Measurements from ENCODE around the gene DENND1A. TPM values are rescaled to one million over a fixed set of nuclear protein-coding genes. Genes with fewer than 3 reads are reported as not detected.

The DENND1A gene
- total and polyA plus RNA-seq, 11 donors: 9.8 to 24.0 (median 14.7) TPM

DNA sequence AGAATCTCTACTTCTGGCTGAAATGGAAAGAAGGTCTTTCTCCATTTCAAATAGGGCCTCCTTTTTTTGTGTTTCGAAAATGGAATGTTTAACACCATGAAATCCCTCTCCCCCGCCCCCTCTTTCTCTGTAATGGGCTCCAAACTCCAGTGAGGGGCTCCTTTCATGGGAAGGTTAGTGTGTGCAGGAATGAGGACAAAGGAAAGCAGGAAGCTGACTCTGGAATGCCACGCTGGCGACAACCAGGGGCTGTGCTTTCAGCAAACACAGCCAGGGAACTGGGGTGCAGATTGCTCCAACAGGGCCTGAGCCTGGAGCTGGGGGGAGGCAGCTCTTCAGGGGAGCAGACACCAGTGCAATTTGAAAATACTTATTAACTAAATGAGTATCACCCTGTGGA lies 491.1 kb downstream of the DENND1A start:
- intact Hi-C loops (cut with DNase I): no loop called here
- H3K4me1 ChIP-seq: no peaks in the 10 kb centered on the region
- H3K36me3 ChIP-seq: peaks cover 0 to 74% (median 40%) of the 10 kb centered on the region in 9 donors
- no peak overlapping the region for H3K27ac ChIP-seq
- no peak overlapping the region for H3K4me3 ChIP-seq
- no peak for TF ChIP-seq POLR2A (IDR thresholded peaks at IDR 0.05)
- TF ChIP-seq, protein P1, sequence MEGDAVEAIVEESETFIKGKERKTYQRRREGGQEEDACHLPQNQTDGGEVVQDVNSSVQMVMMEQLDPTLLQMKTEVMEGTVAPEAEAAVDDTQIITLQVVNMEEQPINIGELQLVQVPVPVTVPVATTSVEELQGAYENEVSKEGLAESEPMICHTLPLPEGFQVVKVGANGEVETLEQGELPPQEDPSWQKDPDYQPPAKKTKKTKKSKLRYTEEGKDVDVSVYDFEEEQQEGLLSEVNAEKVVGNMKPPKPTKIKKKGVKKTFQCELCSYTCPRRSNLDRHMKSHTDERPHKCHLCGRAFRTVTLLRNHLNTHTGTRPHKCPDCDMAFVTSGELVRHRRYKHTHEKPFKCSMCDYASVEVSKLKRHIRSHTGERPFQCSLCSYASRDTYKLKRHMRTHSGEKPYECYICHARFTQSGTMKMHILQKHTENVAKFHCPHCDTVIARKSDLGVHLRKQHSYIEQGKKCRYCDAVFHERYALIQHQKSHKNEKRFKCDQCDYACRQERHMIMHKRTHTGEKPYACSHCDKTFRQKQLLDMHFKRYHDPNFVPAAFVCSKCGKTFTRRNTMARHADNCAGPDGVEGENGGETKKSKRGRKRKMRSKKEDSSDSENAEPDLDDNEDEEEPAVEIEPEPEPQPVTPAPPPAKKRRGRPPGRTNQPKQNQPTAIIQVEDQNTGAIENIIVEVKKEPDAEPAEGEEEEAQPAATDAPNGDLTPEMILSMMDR (IDR thresholded peaks at IDR 0.05): no peak
- ATAC-seq (no peak), DNase-seq (no peak)
- no peaks in the 10 kb centered on the region for H3K27me3 ChIP-seq
- 81 to 93% (median 86%) methylated on average over 4 of the region's 4 CpGs for WGBS, 4 donors
- H3K9me3 ChIP-seq: no peaks in the 10 kb centered on the region

DNA sequence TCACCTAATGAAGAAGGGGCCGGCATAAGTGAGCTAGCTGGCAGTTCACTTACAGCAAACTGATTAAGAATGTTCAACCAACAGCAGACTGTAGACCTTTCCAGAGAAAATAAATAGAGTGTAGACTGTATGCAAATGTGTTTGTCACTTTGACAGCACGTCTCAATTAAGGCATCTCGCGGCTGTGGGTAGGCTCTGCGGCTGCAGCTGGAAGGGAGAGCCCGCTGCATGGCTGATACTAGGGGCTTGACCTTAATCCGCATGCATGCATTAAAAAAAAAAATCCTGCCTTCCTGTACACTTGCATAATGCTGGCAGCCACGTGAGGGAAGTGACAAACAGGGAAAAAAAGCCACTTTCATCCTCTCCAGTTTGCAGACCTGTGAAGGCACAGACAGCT lies 491.6 kb downstream of the DENND1A start:
- WGBS, 4 donors: 73 to 78% (median 76%) methylated on average over 8 of the region's 8 CpGs
- peaks cover 0 to 77% (median 40%) of the 10 kb centered on the region in 9 donors for H3K36me3 ChIP-seq
- no peak for DNase-seq
- intact Hi-C loops (cut with DNase I): no loop called here
- H3K9me3 ChIP-seq: no peaks in the 10 kb centered on the region
- no peak overlapping the region for H3K27ac ChIP-seq
- H3K4me3 ChIP-seq: no peak overlapping the region
- H3K4me1 ChIP-seq: no peaks in the 10 kb centered on the region
- no peak for ATAC-seq
- H3K27me3 ChIP-seq: no peaks in the 10 kb centered on the region
- TF ChIP-seq, protein P1 (IDR thresholded peaks at IDR 0.05): no peak
- TF ChIP-seq POLR2A (IDR thresholded peaks at IDR 0.05): no peak

DNA sequence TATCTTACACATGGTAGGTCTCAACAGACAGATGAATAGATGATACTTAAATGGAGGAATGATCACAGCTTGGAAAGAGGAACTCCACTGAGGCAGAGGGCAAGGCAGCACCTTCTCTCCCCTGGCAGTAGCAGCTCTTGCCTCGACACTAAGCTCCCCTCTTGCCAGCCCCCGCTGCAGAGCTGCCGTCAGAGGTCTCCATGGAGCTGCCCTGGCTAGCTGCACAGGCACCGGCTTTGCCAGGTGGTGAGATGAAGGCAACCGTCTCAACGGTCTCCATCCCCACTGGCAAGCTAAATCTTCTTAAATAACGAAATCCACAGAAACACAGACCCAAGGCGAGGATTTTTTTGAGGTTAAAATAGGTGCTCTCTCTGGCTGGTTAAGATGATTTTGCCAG lies 492.7 kb downstream of the DENND1A start:
- ATAC-seq (no peak), DNase-seq (no peak)
- Histone ChIP-seq H3K4me3 (no peak overlapping the region), H3K9me3 (no peaks in the 10 kb centered on the region), H3K27ac (no peak overlapping the region), H3K4me1 (no peaks in the 10 kb centered on the region), H3K27me3 (no peaks in the 10 kb centered on the region), H3K36me3 (peaks cover 0 to 82% (median 43%) of the 10 kb centered on the region in 9 donors)
- TF ChIP-seq, protein P1 (IDR thresholded peaks at IDR 0.05): no peak
- TF ChIP-seq POLR2A (IDR thresholded peaks at IDR 0.05): no peak
- intact Hi-C loops (cut with DNase I): no loop called here
- 96 to 100% (median 97%) methylated on average over 7 to 8 of the region's 8 CpGs for WGBS, 4 donors

GRCh38 chr9:123435471-123435870 lies 494.5 kb downstream of the DENND1A start:
- TF ChIP-seq POLR2A (IDR thresholded peaks at IDR 0.05): no peak
- TF ChIP-seq, protein P1 (IDR thresholded peaks at IDR 0.05): no peak
- Histone ChIP-seq H3K27ac (no peak overlapping the region), H3K27me3 (no peaks in the 10 kb centered on the region), H3K36me3 (peaks cover 0 to 77% (median 43%) of the 10 kb centered on the region in 9 donors), H3K4me1 (no peaks in the 10 kb centered on the region), H3K9me3 (peaks cover 0 to 4% (median 0%) of the 10 kb centered on the region in 12 donors), H3K4me3 (no peak overlapping the region)
- ATAC-seq (no peak), DNase-seq (no peak)
- 91 to 100% (median 95%) methylated on average over 2 of the region's 2 CpGs for WGBS, 4 donors
- intact Hi-C loops (cut with DNase I): no loop called here

Measured in heart left ventricle (tissue), 16 donors.